Stimulated activated CD8-positive, alpha-beta memory T cell treated with anti-CD3 and anti-CD28 coated beads, Interleukin-12 subunit alpha, Interleukin-12 subunit beta, amount 100 ng/mL, for 4 hours (primary cell): ENCODE results near the gene NFAT5.
"Not testable (repeated sequence)": the region's sequence is repeated elsewhere in the genome, so short reads cannot be mapped to it uniquely, and the experiment has no call there.

Source experiments
- DNase-seq: peaks from one replicate; pipeline ENCODE4 v3.0.0-alpha.2; 2020; ENCODE audit warnings: low read depth

NFAT5 gene

GRCh38 chr16:69553332-69553731, 12.4 kb upstream of the NFAT5 start:
- DNase-seq, result no peak

GRCh38 chr16:69554495-69554894, 11.3 kb upstream of the NFAT5 start:
- no peak for DNase-seq

DNA sequence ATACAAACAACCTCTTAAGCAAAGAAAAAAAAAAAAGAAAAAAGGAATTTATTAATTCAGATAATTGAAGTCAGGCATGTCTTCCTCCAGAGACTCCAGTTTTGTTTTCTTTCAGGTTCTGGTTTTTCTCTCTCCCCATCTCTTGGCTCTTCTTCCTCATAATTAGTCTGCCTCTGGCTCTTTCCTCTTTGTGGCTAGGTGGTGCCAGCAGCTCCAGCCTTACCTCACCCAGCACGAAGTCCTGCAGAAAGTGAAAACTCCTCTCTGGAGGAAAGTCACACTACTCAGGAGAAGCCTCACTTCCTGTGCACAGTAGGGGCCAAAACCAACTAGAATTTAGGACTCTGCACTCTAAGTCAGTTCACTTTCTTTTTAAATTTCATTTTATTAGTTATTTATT, 10.3 kb upstream of the NFAT5 start:
- no peak for DNase-seq

- DNase-seq, result no peak
Measured at GRCh38 chr16:69555867-69556266, 9.9 kb upstream of the NFAT5 start.

DNA sequence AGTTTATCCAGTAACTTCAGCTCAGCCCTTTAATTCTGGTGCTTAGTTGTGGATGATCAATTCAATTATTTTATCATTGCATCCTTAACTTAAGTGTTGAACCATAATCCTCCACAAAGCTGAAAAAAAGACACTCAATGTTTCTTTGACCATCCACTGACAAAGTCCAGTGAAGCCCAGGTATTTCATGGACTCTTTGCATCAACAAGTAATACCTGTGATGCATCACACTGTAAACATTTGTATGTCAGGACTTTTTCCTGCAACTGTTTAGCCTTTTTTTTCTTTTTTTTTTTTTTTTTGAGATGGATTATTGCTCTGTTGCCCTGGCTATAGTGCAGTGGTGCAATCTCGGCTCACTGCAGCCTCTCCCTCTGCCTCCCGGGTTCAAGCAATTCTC, 6.6 kb upstream of the NFAT5 start:
- DNase-seq, result no peak

DNA sequence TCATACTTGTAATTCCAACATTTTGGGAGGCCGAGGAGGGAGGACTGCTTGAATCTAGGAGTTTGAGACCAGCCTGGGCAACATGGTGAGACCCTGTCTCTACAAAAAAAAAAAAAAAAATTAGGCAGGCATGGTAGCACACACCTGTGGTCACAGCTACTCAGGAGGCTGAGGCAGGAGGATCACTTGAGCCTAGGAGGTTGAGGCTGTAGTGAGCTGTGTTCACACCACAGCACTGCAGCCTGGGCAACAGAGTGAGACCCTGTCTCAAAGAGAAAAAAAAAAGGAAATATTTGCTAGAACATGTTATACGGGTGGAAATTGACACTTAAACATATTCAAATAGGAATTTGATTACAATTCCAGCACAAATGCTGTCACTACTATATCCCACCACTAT, 4.4 kb upstream of the NFAT5 start:
- not testable (repeated sequence) for DNase-seq

DNA sequence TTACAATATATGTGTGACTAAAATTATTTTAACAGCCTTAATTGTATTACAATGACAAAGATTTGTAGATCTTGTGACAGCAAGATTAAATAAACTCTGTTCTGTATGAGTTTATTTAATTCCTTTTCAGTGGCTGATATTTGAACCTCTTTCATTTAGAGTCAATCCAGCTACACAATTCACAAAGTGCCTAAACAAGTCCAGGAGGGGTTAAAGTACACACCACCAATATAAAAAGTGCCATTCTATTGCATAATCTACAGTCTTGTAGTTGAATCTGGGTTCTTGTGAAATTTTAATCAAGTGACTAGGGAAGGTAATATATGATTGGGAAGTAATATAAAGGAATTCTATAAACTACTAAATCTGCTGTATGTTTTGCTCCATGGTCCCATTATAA, 3.9 kb upstream of the NFAT5 start:
- no peak for DNase-seq

DNA sequence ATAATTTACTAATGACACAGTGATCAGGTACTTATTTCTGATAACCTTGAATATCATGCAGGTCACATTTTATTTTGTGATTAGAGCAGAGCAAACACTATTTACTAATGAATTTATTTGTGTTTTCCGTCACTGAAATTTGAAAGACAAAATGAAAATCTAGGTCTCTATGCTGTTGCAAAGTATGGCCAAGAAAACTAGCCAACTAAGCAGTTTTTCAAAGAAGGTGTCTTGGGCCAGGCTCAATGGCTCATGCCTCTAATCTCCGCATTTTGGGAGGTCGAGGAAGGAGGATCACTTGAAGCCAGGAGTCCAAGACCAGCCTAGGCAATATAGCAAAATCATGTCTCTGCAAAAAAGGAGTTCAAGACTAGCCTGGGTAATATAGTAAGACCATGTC, 3.0 kb upstream of the NFAT5 start:
- no peak for DNase-seq

DNA sequence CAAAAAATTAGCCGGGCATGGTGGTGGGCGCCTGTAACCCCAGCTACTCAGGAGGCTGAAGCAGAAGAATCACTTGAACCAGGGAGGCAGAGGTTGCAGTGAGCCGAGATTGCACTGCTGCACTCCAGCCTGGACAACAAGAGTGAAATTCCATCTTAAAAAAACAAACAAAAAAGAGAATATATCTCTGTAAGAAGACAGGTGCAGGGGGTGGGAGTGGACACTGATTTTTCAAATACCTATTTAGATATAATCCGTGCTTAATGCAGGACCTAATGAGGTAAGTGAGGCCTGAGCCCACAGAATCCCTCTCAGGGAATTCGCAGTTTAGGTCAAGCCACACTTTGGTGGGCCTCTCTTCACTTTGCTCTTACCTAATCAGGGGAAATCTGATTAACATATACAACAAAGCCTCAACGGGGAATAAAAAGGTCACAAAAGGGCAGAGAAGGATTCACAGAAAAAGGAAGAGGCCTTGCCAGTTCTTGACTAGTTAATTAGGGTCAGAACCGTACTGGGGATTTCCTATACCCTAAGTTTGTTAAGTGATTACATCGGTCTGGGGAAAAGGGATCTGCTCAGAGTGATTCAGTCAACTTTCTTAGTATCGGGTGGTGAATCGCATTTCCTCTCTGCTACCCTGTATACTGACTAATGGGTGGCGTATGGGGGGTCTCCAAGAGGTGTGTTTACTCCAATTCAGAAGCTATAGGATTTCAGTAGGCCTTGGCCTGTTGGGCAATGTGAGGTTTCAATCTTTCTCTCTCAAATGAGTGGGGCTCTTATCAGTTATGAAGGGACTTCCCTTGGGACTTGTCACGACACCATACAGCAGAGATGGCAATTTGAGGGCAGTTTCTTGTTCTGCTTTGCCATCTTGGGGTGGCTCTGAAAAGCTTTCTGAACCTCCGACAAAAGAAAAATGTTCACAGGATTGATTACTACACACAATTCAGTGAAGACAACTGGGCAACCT, 1.9 kb upstream of the NFAT5 start:
- no peak for DNase-seq

DNA sequence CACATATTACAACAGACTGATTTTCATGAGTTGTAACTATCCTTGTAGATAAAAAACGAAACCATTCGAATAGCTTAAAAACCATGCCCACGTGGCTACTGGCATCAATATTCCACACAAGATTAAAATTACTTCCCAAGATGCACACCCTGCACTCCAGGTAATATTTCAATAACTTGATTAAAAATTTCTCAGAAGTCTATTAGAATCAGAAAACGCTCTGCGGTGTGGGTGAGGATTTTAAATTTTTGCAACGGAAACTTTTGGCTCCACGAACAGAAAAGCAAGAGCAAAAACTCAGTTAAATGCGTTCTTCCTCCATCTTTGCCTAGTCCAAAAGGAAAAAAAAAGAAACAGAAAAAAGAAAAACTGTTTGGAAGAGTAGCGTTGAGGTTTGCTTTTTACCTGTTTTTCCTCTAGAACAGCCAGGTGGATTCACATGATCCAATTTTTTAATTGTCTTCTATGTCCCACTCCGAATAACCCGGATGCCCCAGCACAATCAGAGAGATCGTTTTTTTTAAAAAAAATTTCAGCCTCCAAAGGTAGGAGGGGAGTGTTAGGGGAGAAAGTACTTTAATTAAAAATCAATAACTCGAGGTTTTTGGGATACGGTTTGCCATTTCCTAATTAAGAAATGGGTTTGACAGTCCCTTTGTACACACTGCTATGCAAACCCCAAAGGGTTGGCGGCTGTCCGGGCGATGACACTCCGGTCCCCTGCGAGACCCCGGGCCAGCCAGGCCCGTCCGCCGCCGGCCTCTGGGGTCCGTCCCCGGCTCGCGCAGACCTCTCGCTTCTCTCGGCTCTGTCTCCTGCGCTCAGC, 708 bp upstream of the NFAT5 start:
- no peak for DNase-seq

DNA sequence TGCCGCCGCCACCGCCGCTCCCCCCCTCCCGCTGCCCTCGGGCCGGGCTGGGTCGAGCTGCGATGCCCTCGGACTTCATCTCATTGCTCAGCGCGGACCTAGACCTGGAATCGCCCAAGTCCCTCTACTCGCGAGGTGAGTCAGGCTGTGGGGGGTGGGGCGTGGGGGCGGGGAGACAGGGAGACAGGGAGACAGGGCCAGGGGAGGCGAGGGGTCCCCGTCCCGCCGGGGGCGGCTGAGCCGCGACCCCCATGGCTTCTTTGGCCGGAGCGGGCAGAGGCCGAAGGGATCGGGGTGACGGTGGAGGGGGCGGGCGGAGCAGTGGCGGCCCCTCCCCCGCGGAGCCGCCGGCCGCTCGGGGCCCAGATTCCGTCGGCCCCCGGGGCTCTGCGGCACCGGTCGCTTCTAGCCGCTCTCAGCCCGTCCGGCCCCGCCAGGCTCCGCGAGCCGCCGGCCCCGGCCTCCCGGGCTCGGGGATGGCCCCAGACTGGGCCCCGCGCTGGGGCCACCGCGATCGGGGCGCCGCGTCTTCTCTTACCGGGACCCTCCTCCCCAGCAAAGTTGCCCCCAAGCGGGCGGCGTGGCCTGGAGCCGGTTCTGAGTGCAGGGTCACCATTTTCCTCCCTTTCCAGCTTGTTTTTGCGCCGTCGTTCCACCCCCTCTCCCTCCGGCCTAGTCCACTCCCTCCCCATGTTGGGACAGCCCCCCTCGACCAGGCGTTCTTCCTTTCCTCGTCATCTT, 644 bp downstream of the NFAT5 start:
- DNase-seq, result no peak

- DNase-seq, result no peak
Measured at GRCh38 chr16:69566981-69567680, 1.4 kb downstream of the NFAT5 start.

DNA sequence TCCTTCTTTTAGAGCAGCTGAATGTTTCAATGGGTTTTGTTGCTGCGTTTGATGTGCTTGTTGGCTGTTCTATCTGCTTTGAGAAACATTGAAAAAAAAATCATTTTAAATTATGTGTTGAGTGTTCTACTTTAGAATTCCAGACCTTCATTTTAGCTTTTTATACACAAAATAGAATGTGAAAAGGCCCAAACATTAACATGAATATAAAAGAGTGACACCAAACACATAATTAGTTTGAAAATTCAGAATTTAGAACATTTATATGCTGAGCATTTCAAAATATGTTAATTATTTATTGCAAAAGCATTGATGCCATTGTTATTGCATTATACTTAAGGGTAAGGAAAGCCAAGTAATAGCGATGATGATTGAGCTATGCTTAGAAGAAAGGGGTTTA, 2.9 kb downstream of the NFAT5 start:
- no peak for DNase-seq

DNA sequence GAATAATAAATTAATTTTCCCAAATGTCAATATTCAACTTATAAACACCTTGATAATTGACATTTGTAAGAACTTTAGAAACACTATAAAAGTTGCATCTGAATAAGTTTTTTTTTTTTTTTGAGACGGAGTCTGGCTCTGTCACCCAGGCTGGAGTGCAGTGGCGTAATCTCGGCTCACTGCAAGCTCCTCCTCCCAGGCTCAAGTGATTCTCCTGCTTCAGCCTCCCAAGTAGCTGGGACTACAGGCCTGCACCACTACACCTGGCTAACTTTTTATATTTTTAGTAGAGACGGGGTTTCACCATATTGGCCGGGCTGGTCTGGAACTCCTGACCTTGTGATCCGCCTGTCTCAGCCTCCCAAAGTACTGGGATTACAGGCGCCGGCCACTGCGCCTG, 13.0 kb downstream of the NFAT5 start:
- DNase-seq, result not testable (repeated sequence)

GRCh38 chr16:69579783-69580481, 14.2 kb downstream of the NFAT5 start:
- DNase-seq, result no peak

- DNase-seq, result no peak
Measured at GRCh38 chr16:69581297-69581696, 15.5 kb downstream of the NFAT5 start.

- not testable (repeated sequence) for DNase-seq
Measured at GRCh38 chr16:69584493-69584892, 18.7 kb downstream of the NFAT5 start.

DNA sequence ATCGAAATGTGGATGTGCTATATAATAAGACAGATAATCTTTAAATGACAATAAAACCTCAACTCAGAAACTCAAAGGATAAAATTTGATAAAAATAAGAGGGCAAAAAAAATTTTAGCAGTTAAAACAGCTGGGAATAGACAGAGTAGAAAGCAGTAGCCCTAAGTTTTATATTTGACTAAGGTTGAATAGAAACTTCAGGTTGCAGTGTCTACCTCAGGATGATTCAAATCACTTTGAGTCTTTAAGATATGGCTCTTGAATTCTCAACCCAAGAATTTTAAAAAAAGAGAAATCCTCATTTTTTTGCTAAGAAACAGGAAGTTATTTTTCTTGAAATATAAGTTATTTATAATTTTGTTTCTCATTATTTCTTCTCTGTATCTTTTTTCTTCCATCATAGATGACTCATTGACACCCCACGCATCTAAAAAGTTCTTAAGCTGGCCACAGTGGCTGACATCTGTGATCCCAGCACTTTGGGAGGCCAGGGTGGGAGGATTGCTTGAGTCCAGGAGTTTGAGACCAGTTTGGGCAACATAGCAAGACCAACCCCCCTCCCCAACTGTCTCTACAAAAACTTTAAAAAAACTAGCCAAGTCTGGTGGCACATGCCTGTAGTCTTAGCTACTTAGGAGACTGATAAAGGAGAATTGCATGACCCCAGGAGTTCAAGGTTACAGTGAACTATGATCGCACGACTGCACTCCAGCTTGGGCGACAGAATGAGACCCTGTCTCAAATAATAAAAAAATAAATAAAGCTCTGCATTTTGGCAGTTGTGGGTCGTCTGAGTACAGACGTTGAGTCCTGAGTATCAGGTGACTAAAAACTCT, 23.9 kb downstream of the NFAT5 start:
- no peak for DNase-seq

DNA sequence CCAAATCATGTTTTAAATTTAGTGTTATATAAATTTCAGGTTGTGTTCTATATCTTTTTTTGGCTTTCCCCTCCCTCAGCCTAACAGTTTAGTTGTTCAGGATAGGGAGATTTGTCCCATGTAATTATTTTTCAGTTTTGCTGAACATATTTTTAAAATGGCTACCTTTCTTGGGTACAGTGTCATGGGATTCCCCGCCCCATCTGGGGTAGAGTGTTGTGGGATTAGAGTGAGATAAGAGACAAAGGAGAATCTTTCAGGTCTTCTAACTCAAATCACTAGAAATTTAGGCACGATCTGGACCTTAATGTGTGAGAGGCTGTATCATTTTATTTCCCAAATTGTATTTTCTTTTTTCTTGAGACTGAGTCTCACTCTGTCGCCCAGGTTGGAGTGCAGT, 24.8 kb downstream of the NFAT5 start:
- no peak for DNase-seq

DNA sequence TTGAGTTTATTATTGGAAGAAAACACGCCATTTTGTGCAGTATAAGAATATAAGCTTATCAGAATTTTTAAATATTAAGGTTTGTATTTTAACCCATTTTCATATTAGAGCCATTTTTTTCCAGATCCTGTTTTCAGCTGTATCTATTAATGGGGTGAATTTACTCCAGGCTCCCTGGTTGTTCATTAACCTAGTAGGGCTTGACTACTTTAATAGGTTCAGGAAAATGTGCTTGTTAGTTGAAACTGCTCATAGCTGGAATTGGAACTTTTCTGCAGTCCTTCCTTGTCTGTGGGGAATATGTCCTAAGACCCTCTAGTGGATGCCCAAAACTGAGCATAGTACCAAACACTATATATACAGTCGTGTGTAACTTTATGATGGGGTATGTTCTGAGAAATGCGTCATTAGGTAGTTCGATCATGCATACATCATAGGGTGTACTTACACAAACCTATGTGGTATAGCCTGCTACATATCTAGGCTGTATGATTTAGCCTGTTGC, 28.0 kb downstream of the NFAT5 start:
- no peak for DNase-seq
